Central memory CD8-positive, alpha-beta T cell (primary cell): ENCODE measurements around the gene PPIA.
"Not testable (repeated sequence)": the region's sequence is repeated elsewhere in the genome, so short reads cannot be mapped to it uniquely, and the experiment has no call there.

Experiments
- ATAC-seq: fragments of 150-1000 bp; cut with Tn5 transposase; replicated peaks from 2 replicates; pipeline ENCODE4 v1.10.0; 2022; ENCODE audit warnings: mild to moderate bottlenecking, moderate FRiP score, moderate number of reproducible peaks; ENCODE audit not compliant: poor library complexity, severe bottlenecking; ENCODE audit errors: extremely low read depth
- DNase-seq, 2 donors: peaks; one replicate each; pipeline ENCODE4 v3.0.0; 2021; ENCODE audit warnings: low spot score in 2 of 2
- H3K27ac Mint-ChIP-seq: one replicate; pipeline ENCODE4 v1.8.0; 2022; ENCODE audit warnings: low read depth, mild to moderate bottlenecking, moderate library complexity, mixed read lengths
- H3K27me3 Mint-ChIP-seq: one replicate; pipeline ENCODE4 v1.8.0; 2022; ENCODE audit warnings: mixed read lengths
- H3K36me3 Mint-ChIP-seq: one replicate; pipeline ENCODE4 v1.8.0; 2022; ENCODE audit warnings: mild to moderate bottlenecking, moderate library complexity, mixed read lengths; ENCODE audit not compliant: insufficient read depth
- H3K4me1 Mint-ChIP-seq: one replicate; pipeline ENCODE4 v1.8.0; 2022; ENCODE audit warnings: mixed read lengths
- H3K4me3 Mint-ChIP-seq: one replicate; pipeline ENCODE4 v1.8.0; 2022; ENCODE audit warnings: mild to moderate bottlenecking, moderate library complexity, mixed read lengths
- H3K9me3 Mint-ChIP-seq: one replicate; pipeline ENCODE4 v1.8.0; 2022; ENCODE audit warnings: mixed read lengths

Gene PPIA

GRCh38 chr7:44838751-44839150 lies 42.3 kb downstream of the PPIA start:
- Mint-ChIP-seq H3K4me3 (no peak overlapping the region), H3K27ac (no peak overlapping the region), H3K4me1 (peaks cover 14% of the 10 kb centered on the region), H3K36me3 (peaks cover 72% of the 10 kb centered on the region), H3K9me3 (no peaks in the 10 kb centered on the region), H3K27me3 (no peaks in the 10 kb centered on the region)
- DNase-seq: no peak
- no peak for ATAC-seq

GRCh38 chr7:44842675-44843074 lies 46.2 kb downstream of the PPIA start:
- H3K27ac Mint-ChIP-seq, DNase-seq, H3K9me3 Mint-ChIP-seq, H3K4me3 Mint-ChIP-seq, H3K27me3 Mint-ChIP-seq, ATAC-seq: not testable (repeated sequence)
- Mint-ChIP-seq H3K4me1 (peaks cover 40% of the 10 kb centered on the region), H3K36me3 (peaks cover 66% of the 10 kb centered on the region)

- not testable (repeated sequence) for ATAC-seq, H3K27ac Mint-ChIP-seq, H3K9me3 Mint-ChIP-seq, H3K27me3 Mint-ChIP-seq, H3K4me3 Mint-ChIP-seq, DNase-seq
- Mint-ChIP-seq H3K36me3 (peaks cover 67% of the 10 kb centered on the region), H3K4me1 (peaks cover 40% of the 10 kb centered on the region)
Observed at GRCh38 chr7:44843440-44843839, 47.0 kb downstream of the PPIA start.

DNA sequence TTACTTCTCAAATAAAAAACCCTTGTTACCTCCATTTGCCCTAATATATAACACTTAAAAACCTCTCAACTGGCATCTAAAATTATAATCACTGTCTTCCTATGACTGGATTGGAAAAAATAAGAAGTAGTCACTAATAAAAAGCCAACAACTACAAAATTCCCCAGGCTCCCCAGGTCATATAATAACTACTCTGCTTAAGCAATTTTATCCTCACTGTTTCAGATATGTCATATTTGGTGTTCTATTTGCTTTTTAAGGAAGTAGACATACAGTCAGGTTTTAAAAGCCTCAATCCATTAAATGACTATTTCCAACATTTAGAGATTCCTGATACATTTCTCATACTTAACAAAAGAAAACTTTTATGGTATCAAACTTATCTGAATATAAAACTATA lies 49.0 kb downstream of the PPIA start:
- H3K27ac Mint-ChIP-seq: peak overlapping the region; percentile 95
- no peak for ATAC-seq
- peak overlapping the region; percentile 83 for H3K4me3 Mint-ChIP-seq
- H3K27me3 Mint-ChIP-seq: no peaks in the 10 kb centered on the region
- DNase-seq: no peak
- H3K9me3 Mint-ChIP-seq: no peaks in the 10 kb centered on the region
- peaks cover 40% of the 10 kb centered on the region for H3K4me1 Mint-ChIP-seq
- peaks cover 56% of the 10 kb centered on the region for H3K36me3 Mint-ChIP-seq

DNA sequence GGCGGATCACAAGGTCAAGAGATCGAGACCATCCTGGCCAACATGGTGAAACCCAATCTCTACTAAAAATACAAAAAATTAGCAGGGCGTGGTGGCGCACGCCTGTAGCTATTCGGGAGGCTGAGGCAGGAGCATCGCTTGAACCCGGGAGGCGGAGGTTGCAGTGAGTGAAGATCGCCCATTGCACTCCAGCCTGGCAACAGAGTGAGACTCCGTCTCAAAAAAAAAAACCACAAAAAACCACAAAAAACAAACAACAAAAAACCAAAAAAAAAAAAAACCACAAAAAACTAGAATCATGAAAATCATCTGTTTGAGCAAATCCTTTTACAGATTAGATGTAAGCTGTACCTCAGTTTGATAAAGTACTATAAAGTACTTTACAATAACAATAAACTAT lies 49.9 kb downstream of the PPIA start:
- not testable (repeated sequence) for DNase-seq, H3K27me3 Mint-ChIP-seq, ATAC-seq, H3K9me3 Mint-ChIP-seq
- Mint-ChIP-seq H3K4me3 (peak overlapping the region; percentile 83), H3K27ac (peak overlapping the region; percentile 95), H3K36me3 (peaks cover 46% of the 10 kb centered on the region), H3K4me1 (peaks cover 40% of the 10 kb centered on the region)

DNA sequence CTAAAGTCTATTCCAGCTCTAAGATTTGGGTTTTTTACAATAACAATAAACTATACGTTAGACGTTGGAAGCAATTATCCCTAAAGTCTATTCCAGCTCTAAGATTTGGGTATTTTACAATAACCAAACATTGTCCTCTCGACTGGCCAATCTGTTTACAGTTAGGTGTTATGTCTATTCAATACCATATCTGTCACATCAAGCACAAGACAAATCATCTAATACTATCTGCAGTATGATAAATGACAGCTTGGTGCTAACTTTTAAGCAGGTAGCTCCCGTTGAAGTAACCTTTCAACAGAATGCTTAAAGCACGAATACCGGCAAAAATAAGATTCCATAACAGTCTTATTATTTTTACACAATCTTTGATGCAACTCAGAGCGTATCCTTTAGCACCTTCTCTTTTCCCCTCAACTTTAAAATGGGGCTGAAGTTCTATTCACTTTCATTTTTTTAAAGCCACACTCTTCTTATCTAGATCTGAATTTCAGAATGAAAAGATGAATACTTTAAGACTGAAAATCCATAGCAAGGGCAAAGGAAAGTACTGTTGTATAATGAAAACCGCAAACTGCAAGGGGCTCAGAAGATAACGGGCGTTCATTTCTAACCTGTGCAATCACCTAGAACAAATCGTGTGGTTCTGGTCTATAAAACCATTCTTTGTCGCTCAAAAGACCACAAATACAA lies 50.5 kb downstream of the PPIA start:
- Mint-ChIP-seq H3K27ac (peak overlapping the region; percentile 95), H3K4me3 (peak overlapping the region; percentile 83), H3K9me3 (no peaks in the 10 kb centered on the region), H3K27me3 (no peaks in the 10 kb centered on the region), H3K36me3 (peaks cover 40% of the 10 kb centered on the region), H3K4me1 (peaks cover 35% of the 10 kb centered on the region)
- ATAC-seq (no peak), DNase-seq (no peak)

GRCh38 chr7:44847509-44847919 lies 51.0 kb downstream of the PPIA start:
- peaks cover 36% of the 10 kb centered on the region for H3K36me3 Mint-ChIP-seq
- ATAC-seq: peak; percentile 55

DNA sequence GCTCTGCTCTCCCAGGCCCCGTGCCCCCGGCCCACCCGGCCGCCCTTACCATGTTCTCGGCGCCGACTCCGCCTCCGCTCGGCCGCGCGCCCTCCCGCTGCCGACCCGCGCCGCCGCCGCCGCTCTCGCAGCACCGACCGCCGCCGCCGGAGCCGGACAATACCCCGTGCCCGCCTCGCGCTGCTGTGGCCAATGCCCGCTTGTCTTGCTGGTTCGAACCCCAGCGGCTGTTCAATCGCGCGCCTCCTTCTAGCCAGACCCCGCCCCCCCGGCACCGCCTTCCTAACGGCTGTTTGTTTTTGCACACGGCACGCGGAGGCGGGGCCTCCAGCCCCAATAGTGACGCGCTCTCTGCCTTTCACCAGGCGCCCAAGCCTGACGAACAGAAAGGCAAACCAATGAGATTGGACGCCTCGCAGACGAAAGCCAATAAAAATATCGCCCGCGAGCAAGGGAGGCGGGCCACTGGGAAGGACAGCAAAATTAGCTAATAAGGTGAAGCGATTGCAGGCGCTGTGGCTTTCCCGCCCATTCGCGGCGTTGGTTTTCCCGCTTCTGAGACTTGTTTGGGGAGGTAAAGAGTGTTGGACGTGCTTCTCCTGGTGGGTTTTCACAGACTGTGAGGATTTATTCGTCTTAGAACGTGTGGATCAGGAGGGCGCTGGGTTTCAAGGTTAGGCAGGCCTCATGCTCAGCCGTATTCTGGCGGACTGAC lies 51.6 kb downstream of the PPIA start, which contains the start of gene H2AZ2:
Gene H2AZ2, minus strand, starts transcription at position 168 of the 715 bp plus-strand sequence. Its CDS starts 116 bp downstream, at position 52.
- peak within 1 kb of the TSS; percentile 83 for H3K4me3 Mint-ChIP-seq
- ATAC-seq (peak; percentile 77), DNase-seq (peak; percentile 97 to 99)
- H3K9me3 Mint-ChIP-seq: no peaks in the 10 kb centered on the region
- peaks cover 32% of the 10 kb centered on the region for H3K36me3 Mint-ChIP-seq
- no peaks in the 10 kb centered on the region for H3K27me3 Mint-ChIP-seq
- peak within 1 kb of the TSS; percentile 95 for H3K27ac Mint-ChIP-seq
- H3K4me1 Mint-ChIP-seq: peaks cover 26% of the 10 kb centered on the region

More at GRCh38 chr7:44847509-44847919, 51.0 kb downstream of the PPIA start:
- H3K27me3 Mint-ChIP-seq: no peaks in the 10 kb centered on the region
- H3K9me3 Mint-ChIP-seq: no peaks in the 10 kb centered on the region
- peak; percentile 81 to 85 for DNase-seq
- H3K4me1 Mint-ChIP-seq: peaks cover 30% of the 10 kb centered on the region
- H3K4me3 Mint-ChIP-seq: peak overlapping the region; percentile 83
- peak overlapping the region; percentile 95 for H3K27ac Mint-ChIP-seq

DNA sequence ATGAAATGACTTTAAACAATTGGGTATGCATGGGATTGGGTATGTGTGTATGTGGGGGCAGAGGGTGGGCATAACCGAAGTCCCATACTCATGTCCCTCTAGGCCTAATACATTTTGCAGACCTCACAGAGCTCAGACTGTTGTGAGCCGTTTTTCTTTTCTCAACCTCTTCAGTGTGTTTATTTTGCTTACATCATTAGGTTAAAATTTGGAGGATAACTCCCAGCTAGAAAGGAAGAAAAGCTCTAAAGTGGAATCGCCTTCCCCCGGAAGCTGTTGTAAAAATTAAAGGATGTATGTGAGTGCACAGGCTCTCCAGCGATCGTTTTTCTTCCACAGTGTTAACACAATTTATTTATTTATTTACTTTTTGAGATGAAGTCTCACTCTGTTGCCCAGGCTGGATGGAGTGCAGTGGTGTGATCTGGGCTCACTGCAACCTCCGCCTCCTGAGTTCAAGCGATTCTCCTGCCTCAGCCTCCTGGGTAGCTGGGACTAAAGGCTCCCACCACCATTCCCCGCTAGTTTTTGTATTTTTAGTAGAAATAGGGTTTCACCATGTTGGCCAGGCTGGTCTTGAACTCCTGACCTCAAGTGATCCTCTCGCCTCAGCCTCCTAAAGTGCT lies 52.9 kb downstream of the PPIA start:
- Mint-ChIP-seq H3K27ac (peak overlapping the region; percentile 77), H3K36me3 (peaks cover 32% of the 10 kb centered on the region), H3K9me3 (no peaks in the 10 kb centered on the region), H3K4me3 (peak overlapping the region; percentile 83), H3K27me3 (no peaks in the 10 kb centered on the region), H3K4me1 (peaks cover 26% of the 10 kb centered on the region)
- DNase-seq (no peak), ATAC-seq (no peak)

DNA sequence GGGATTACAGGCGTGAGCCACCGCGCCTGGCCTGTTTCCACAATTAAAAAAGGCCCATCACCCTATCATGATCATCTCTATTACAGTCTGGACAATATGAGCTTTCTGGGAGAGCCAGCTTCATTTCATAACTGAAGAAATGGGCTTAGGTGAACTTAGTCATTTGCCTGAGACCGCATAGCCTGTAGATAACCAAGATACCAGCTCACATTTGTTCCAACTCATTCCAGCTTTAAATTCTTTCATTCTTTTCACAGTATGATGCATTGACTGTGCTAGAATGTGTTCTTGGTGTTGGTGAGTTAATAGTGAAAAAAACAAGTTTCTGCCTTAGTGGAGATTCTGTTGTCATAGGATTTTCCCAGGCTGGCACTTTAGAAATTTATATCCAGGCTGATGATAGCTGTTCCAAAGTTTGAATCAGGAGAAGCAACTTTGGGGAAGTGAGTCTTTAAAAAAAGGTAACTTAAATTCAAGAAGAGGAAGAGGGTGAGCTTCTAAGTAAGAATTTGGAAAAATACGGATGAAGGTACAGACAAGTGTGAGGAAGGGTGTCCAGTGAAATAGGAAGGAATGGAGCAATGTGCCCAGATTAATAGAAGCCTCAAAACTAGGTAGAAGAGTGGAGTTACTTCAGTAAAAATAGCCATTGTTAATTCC lies 53.5 kb downstream of the PPIA start:
- H3K4me1 Mint-ChIP-seq: peaks cover 25% of the 10 kb centered on the region
- no peaks in the 10 kb centered on the region for H3K9me3 Mint-ChIP-seq
- peak overlapping the region; percentile 77 for H3K27ac Mint-ChIP-seq
- no peak for ATAC-seq
- peaks cover 31% of the 10 kb centered on the region for H3K36me3 Mint-ChIP-seq
- H3K27me3 Mint-ChIP-seq: no peaks in the 10 kb centered on the region
- H3K4me3 Mint-ChIP-seq: peak overlapping the region; percentile 83
- DNase-seq: no peak

- Mint-ChIP-seq H3K36me3 (peaks cover 9% of the 10 kb centered on the region), H3K27me3 (no peaks in the 10 kb centered on the region), H3K4me1 (no peaks in the 10 kb centered on the region), H3K4me3 (no peak overlapping the region), H3K9me3 (no peaks in the 10 kb centered on the region), H3K27ac (no peak overlapping the region)
- ATAC-seq (no peak), DNase-seq (no peak)
Observed at GRCh38 chr7:44852590-44852989, 56.1 kb downstream of the PPIA start.
